HUES48 (cell line): ENCODE data around the gene SRBD1.

Experiments used
- H3K27ac ChIP-seq: one replicate; pipeline ENCODE4 v1.7.0; 2013; ENCODE audit warnings: low read depth, low read length, inconsistent platforms
- H3K27me3 ChIP-seq: 2 replicates; pipeline ENCODE4 v1.6.1; 2013; ENCODE audit warnings: mild to moderate bottlenecking, low read length; ENCODE audit not compliant: control insufficient read depth, insufficient read depth
- H3K36me3 ChIP-seq: 2 replicates; pipeline ENCODE4 v1.6.1; 2013; ENCODE audit warnings: low read length; ENCODE audit not compliant: control insufficient read depth, insufficient read depth
- H3K4me1 ChIP-seq: 2 replicates; pipeline ENCODE4 v1.6.1; 2013; ENCODE audit warnings: mild to moderate bottlenecking, low read length; ENCODE audit not compliant: control insufficient read depth, insufficient read depth
- H3K4me3 ChIP-seq: 2 replicates; pipeline ENCODE4 v1.5.1; 2013; ENCODE audit warnings: mild to moderate bottlenecking, low read depth, low read length
- H3K9ac ChIP-seq: 2 replicates; pipeline ENCODE4 v1.6.1; 2013; ENCODE audit warnings: mild to moderate bottlenecking, low read depth, low read length, moderate library complexity
- H3K9me3 ChIP-seq: 2 replicates; pipeline ENCODE4 v1.6.1; 2013; ENCODE audit warnings: low read length; ENCODE audit not compliant: control insufficient read depth, insufficient read depth

Gene SRBD1

DNA sequence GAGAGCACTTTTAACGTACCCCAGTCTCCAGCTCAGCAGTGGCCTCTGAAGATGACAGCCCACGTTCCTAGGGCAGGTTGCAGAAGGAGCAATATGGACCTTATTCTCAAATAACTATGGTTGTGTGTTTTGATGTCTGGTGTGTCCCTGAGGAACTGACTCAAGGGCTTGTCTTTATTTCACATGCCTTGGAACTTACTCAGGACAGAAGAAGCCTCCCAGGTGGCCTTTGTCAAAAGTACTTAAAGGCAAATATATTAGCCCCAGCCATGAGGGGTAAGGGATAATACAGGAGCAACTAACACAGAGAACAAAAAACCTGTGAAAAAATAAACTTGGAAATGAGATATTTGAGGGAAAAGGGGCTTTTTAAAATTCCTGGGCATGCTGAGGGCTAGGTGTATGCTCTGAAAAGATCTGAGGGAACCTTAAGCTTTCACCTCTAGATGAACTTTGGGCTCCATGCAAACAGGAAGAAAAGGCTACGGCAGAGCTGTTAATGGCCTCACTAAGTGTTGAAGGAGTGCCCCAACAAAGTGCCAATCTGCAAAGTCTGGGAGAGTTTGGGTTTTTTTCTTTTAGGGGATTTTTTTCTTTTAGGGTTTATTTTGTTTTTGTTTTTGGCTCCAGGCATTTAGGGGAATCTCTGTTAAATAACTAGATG lies 40.3 kb downstream of the SRBD1 start:
- no peak overlapping the region for H3K9ac ChIP-seq
- H3K27ac ChIP-seq = peak overlapping the region; percentile 80
- H3K4me3 ChIP-seq = no peak overlapping the region; the same call in 1 of the 2 replicates
- H3K9me3 ChIP-seq = no peaks in the 10 kb centered on the region
- H3K36me3 ChIP-seq = peaks cover 27% of the 10 kb centered on the region
- H3K27me3 ChIP-seq = no peaks in the 10 kb centered on the region
- H3K4me1 ChIP-seq = peaks cover 27% of the 10 kb centered on the region

DNA sequence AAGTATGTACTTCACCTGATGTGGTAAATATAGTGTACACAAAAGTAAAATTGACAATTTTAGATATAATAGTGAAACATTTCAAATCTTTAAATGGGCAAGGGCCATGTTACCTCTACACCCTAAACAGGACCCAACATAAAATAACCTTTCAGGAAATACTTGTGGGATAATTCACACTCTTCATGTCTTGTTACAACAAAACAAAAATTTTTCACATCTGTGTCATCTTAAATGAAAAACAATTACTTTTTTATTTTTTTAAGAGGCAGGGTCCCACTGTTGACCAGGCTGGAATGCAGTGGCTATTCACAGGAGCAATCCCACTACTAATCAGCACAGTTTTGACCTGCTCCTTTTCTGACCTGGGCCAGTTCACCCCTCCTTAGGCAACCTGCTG lies 42.1 kb downstream of the SRBD1 start:
- H3K36me3 ChIP-seq = peaks cover 20% of the 10 kb centered on the region
- no peaks in the 10 kb centered on the region for H3K9me3 ChIP-seq
- no peak overlapping the region for H3K9ac ChIP-seq
- no peaks in the 10 kb centered on the region for H3K27me3 ChIP-seq
- peaks cover 27% of the 10 kb centered on the region for H3K4me1 ChIP-seq
- H3K4me3 ChIP-seq = no peak overlapping the region
- H3K27ac ChIP-seq = no peak overlapping the region

DNA sequence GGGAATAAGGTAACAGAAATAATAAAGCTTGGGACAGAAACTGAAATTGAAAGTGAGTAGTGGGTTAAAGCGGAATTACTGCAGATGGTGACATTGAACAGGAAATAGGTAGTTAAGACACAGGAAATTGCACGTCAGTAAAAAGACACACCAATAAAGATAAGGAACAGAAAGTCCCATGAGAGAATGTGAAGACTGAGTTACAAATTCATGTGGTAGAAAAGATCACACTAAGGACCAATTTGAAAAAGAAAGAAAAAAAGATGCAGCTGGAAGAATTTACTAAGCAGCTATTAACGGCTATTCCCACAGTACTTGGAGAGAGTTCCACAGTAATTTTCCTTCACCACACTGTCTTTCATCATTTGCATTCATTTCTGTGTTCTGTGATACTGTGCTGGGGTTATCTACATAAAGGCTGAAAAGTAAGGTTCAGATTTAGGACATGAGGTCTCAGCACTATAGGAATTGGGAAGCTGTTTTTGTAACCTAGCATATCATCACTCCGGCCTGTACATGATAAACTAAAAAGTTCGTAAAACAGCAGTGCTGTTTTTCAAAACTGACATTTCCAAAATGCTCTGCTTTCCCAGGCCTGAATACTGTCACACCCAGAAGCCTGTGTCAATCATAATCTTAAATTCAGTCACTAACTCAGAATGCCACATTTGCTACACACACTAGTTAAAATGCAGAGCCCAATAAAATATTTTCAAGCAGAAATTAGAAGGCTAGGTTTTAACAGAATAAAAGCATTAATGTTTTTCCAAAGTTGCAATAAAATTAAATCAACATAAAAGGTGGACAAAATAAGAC lies 42.9 kb downstream of the SRBD1 start:
- H3K9ac ChIP-seq = no peak overlapping the region

DNA sequence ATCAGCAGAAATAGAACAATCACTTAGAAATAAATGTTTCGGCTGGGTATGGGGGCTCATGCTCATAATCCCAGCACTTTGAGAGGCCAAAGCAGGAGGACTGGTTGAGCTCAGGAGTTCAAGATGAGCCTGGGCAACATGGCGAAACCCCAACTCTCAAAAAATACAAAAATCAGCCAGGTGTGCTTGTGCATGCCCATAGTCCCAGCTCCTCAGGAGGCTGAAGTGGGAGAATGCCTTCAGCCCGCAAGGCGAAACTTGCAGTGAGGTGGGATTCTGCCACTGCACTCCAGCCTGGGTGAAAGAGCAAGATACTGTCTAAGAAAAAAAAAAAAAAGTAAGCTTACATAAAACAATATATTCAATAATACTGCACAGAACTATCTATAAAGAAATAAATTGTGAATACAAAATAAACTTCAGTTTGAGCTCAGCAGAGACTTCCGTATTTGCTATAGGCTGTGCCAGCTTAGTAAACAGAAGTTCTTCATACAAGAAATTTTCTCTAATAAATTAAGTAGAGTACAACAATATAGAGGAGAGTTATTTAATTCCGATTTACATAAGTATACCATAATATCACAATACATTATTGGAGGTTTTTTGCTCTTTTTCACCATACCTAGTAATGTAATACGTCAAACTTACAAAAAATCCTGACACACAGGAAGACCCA lies 43.6 kb downstream of the SRBD1 start:
- no peaks in the 10 kb centered on the region for H3K9me3 ChIP-seq
- peaks cover 27% of the 10 kb centered on the region for H3K4me1 ChIP-seq
- no peaks in the 10 kb centered on the region for H3K27me3 ChIP-seq
- H3K4me3 ChIP-seq = no peak overlapping the region
- H3K9ac ChIP-seq = no peak overlapping the region
- H3K36me3 ChIP-seq = peaks cover 6% of the 10 kb centered on the region
- H3K27ac ChIP-seq = no peak overlapping the region

More for the DNA sequence above, 42.9 kb downstream of the SRBD1 start:
- H3K27me3 ChIP-seq = no peaks in the 10 kb centered on the region
- H3K36me3 ChIP-seq = peaks cover 13% of the 10 kb centered on the region
- H3K4me3 ChIP-seq = no peak overlapping the region
- H3K27ac ChIP-seq = no peak overlapping the region
- H3K9me3 ChIP-seq = no peaks in the 10 kb centered on the region
- H3K4me1 ChIP-seq = peaks cover 27% of the 10 kb centered on the region

DNA sequence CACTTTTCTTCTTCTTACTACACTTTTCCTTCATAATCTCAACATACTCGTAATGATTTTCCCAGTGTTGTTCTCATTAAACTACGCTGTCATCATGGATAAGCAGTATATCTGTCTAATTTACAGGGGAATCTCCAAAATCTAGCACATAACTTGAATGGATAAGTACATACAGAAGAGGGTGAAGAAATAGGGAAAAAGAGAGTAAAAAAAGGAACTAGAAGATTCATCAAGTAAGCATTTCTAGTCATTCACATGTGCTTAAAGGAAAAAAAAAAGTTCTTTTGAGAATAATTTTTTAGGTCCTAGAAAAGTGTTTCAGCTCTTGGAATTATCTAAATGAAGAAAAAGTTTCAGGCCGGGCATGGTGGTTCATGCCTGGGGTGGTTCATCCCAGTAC lies 51.6 kb downstream of the SRBD1 start:
- Histone ChIP-seq H3K4me1 (peaks cover 8% of the 10 kb centered on the region), H3K9ac (no peak overlapping the region), H3K27ac (no peak overlapping the region), H3K9me3 (no peaks in the 10 kb centered on the region), H3K36me3 (no peaks in the 10 kb centered on the region), H3K4me3 (no peak overlapping the region), H3K27me3 (no peaks in the 10 kb centered on the region)

DNA sequence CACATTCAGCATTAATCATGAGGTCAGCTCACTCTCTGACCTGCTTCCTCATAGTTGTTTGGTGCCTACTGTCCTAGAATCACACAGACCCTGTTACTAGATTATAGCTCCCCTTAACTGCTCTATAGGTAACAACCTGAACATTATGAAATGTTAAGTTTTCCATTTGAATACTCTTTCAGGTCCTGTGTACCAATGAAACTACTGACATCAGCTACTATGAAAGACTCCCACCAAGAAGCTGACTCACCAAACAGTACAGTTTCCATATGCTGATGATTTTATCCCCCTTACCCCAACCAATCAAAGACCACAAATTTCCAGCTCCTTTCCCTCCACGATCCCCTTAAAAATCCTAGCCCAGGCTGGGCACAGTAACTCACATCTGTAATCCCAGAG lies 56.3 kb downstream of the SRBD1 start:
- H3K27me3 ChIP-seq = no peaks in the 10 kb centered on the region
- peaks cover 14% of the 10 kb centered on the region for H3K4me1 ChIP-seq
- H3K4me3 ChIP-seq = no peak overlapping the region
- H3K27ac ChIP-seq = no peak overlapping the region
- H3K36me3 ChIP-seq = peaks cover 20% of the 10 kb centered on the region
- no peak overlapping the region for H3K9ac ChIP-seq
- no peaks in the 10 kb centered on the region for H3K9me3 ChIP-seq

DNA sequence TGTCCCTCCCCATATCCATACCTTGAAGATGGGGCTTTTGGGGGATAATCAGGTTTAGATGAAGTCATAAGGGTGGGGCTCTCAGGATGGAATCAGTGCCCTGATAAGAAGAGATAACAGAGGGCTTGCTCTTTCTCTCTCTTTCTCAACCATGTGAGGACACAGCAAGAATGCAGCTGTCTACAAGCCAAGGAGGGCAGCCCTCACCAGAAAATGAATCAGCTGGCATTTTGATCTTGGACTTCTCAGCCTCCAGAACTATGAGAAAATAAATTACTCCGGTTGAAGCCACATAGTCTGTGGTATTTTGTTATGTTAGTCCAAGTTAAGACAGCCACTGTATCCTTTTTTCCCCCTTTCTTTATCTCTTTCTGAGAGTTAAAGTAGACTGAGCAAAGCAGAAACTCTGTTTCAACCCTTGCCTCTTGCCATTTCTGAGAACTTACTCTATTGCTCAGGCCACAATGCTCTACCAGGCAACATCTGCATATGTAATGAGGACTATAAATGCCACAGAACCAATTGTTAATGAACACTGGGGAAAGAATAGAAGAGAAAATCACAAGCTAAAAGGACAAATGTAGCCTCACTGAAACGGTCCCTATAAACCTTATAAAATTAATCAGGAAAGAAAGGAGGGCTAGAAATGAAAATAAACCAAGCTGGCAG lies 56.9 kb downstream of the SRBD1 start:
- no peak overlapping the region for H3K27ac ChIP-seq
- no peaks in the 10 kb centered on the region for H3K9me3 ChIP-seq
- peaks cover 20% of the 10 kb centered on the region for H3K36me3 ChIP-seq
- no peak overlapping the region for H3K4me3 ChIP-seq
- H3K9ac ChIP-seq = no peak overlapping the region
- peaks cover 15% of the 10 kb centered on the region for H3K4me1 ChIP-seq
- no peaks in the 10 kb centered on the region for H3K27me3 ChIP-seq

DNA sequence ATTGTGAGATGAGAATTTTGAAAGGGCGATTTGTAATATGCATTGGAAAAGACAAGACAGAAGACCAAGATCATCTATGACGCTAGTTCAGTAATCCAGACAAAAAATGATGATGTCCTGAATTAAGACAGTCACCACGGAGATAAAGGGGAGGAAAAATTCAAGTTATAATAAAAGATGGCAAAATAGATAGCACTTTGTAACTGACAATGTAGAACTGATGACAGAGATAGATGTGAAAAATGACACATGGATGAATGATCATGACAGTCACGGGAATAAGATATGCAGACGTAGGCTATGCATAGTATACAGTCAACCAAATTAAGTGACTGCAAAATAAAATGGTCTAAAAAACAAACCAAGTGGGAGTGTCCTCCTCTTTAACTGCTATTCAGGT lies 59.2 kb downstream of the SRBD1 start:
- H3K27me3 ChIP-seq = no peaks in the 10 kb centered on the region
- H3K9ac ChIP-seq = no peak overlapping the region
- H3K4me1 ChIP-seq = peaks cover 21% of the 10 kb centered on the region
- H3K9me3 ChIP-seq = no peaks in the 10 kb centered on the region
- H3K36me3 ChIP-seq = peaks cover 30% of the 10 kb centered on the region
- H3K4me3 ChIP-seq = no peak overlapping the region
- H3K27ac ChIP-seq = no peak overlapping the region

DNA sequence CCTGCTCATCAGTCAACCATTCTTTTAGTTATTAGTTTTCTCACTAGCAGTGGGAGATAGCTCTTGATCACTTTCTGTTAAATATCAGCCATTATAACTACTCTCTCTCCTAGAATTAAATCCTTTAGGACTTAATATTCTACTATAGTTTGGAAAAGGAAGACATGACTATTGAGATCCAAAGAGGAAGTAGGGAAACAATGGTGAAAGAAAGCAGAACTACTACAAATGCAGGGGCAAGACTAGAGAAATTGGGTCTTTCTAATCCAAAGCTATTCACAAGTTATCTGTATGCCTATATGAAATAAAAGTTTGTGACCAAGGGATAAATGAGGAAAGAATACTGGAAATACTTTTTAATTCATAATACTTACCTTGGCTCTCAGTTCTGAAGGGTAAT lies 65.1 kb downstream of the SRBD1 start:
- H3K9me3 ChIP-seq = peaks cover 13% of the 10 kb centered on the region
- H3K36me3 ChIP-seq = peaks cover 66% of the 10 kb centered on the region
- H3K4me1 ChIP-seq = peaks cover 6% of the 10 kb centered on the region; the same call in 1 of the 2 replicates
- no peak overlapping the region for H3K4me3 ChIP-seq
- no peak overlapping the region for H3K9ac ChIP-seq
- no peak overlapping the region for H3K27ac ChIP-seq
- no peaks in the 10 kb centered on the region for H3K27me3 ChIP-seq

DNA sequence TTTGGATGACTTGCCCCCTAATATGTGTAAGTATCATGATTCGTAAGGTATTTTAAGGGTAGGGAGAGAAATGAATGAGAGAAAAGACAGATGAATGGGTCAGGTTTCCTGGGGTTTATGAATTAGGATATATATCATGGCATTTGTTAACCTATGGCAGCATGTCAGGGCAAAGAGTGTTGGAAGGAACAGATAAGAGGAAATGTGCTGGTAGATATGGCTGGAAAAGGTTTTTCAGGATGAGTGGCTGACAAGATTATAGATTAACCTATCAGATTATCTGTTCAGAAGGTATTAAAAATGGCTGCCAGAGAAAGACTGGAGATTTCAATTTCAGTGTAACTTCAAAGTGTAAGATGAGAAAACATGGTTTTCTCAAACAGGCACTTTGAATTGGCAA lies 67.8 kb downstream of the SRBD1 start:
- Histone ChIP-seq H3K9ac (no peak overlapping the region), H3K4me3 (no peak overlapping the region), H3K27ac (no peak overlapping the region), H3K36me3 (peaks cover 64% of the 10 kb centered on the region), H3K27me3 (no peaks in the 10 kb centered on the region), H3K4me1 (no peaks in the 10 kb centered on the region), H3K9me3 (peaks cover 13% of the 10 kb centered on the region)
